ENCODE measurements around the gene SESN1. TPM values are rescaled to one million over a fixed set of nuclear protein-coding genes. Genes with fewer than 3 reads are reported as not detected.

The SESN1 gene
- total RNA-seq, 4 donors from 2014 or later = 73.3 to 253 (median 128) TPM

DNA sequence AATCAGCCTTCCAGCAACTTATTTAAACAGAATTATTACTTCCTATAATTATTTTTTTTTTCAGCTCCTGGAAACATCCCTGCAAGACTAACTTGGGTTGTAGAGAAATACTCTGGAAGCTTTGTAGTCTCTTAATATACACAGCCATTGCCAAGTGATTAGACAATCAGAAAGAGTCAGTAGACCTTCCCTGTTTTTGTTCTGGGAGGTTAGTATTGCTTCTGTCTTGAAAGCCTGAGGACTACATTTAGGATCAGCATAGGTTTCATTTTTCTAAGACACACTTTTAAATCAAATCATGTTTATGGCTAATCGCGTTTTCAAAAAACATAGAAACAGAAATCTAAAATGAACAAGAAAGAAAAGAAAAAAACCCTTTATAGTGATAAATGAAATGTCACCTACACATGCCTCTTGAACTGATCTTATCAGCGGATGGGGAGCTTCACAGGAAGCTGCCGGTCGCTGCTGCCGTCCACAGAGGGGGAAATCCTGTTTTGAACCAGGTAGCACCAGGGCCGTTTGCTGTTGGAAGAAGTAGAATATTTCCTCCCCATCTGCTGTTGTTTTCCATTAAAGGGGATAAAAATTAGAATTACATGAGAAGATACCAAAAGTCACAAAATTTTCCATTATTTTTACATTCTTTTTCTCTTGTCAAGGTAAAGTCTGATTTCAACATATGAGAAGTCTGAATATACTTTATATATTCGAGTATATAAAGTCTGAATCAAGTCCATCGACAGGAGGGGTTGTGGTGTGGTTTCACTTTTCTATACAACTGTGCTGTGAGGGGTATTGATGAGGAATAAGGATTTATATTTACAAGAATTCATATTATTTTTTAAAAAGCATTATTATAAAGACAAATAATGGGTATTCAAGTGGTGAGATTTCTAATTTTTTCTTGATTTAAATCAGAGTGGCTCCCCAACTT lies 151.8 kb downstream of the SESN1 start:
- H3K4me3 ChIP-seq = no peak overlapping the region
- in situ Hi-C loops (cut with MboI; ENCODE audit: low sequenced_read_pairs in 4 of 4) (loop anchor here in 3 of 4 donors (10.0 to 25.0 kb wide), 2 partner anchors 119 to 132 kb away; no protein-coding TSS in a partner anchor), intact Hi-C loops (cut with DNase I; ENCODE audit: low total_unique reads) (loop anchor here (10.0 kb wide), 1 partner anchor 442 kb away; the partner anchor contains the start of gene CD164)
- peak overlapping the region; percentile 86 to 91 (median 88) for H3K27ac ChIP-seq
- DNase-seq (no peak), ATAC-seq (no peak)
- H3K4me1 ChIP-seq = peaks cover 72 to 76% of the 10 kb centered on the region in 2 donors
- H3K36me3 ChIP-seq = no peaks in the 10 kb centered on the region
- no peaks in the 10 kb centered on the region for H3K27me3 ChIP-seq
- TF ChIP-seq, protein P1, sequence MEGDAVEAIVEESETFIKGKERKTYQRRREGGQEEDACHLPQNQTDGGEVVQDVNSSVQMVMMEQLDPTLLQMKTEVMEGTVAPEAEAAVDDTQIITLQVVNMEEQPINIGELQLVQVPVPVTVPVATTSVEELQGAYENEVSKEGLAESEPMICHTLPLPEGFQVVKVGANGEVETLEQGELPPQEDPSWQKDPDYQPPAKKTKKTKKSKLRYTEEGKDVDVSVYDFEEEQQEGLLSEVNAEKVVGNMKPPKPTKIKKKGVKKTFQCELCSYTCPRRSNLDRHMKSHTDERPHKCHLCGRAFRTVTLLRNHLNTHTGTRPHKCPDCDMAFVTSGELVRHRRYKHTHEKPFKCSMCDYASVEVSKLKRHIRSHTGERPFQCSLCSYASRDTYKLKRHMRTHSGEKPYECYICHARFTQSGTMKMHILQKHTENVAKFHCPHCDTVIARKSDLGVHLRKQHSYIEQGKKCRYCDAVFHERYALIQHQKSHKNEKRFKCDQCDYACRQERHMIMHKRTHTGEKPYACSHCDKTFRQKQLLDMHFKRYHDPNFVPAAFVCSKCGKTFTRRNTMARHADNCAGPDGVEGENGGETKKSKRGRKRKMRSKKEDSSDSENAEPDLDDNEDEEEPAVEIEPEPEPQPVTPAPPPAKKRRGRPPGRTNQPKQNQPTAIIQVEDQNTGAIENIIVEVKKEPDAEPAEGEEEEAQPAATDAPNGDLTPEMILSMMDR (IDR thresholded peaks at IDR 0.05 in 4 of 5, conservative IDR thresholded peaks at IDR 0.05 in 1 of 5) = no peak
- no peak for TF ChIP-seq POLR2A (IDR thresholded peaks at IDR 0.05)
- no peaks in the 10 kb centered on the region for H3K9me3 ChIP-seq

DNA sequence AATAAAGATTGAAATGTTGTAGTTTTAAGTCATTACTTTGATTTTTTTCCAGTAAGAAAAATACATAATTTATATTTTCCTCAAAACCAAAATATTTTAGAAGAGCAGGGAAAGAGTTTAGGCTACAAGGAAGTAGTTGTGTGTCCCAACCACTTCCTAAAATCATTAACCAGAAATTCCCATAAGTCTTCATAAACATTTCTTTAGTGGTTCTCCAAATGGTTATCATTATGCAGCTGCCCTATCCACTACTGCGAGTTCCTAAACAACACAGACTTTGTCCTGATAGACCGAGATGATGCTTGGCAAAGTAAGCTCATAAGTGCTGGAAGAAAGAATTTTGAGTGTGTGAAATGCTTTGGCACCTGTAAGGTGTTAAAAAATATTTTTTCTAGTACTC lies 152.8 kb downstream of the SESN1 start:
- DNase-seq (no peak), ATAC-seq (no peak)
- in situ Hi-C loops (cut with MboI; ENCODE audit: low sequenced_read_pairs in 4 of 4) = loop anchor here in 3 of 4 donors (10.0 to 25.0 kb wide), 2 partner anchors 120 to 133 kb away; no protein-coding TSS in a partner anchor
- H3K4me3 ChIP-seq = no peak overlapping the region
- H3K27ac ChIP-seq = peak overlapping the region in 3 of 4 donors; percentile 2 to 86 (median 67)
- intact Hi-C loops (cut with DNase I; ENCODE audit: low total_unique reads) = loop anchor here (10.0 kb wide), 1 partner anchor 443 kb away; the partner anchor contains the start of gene CD164
- H3K9me3 ChIP-seq = no peaks in the 10 kb centered on the region
- TF ChIP-seq, protein P1 (IDR thresholded peaks at IDR 0.05 in 4 of 5, conservative IDR thresholded peaks at IDR 0.05 in 1 of 5) = no peak
- no peak for TF ChIP-seq POLR2A (IDR thresholded peaks at IDR 0.05)
- no peaks in the 10 kb centered on the region for H3K36me3 ChIP-seq
- peaks cover 62 to 66% of the 10 kb centered on the region in 2 donors for H3K4me1 ChIP-seq
- H3K27me3 ChIP-seq = no peaks in the 10 kb centered on the region

DNA sequence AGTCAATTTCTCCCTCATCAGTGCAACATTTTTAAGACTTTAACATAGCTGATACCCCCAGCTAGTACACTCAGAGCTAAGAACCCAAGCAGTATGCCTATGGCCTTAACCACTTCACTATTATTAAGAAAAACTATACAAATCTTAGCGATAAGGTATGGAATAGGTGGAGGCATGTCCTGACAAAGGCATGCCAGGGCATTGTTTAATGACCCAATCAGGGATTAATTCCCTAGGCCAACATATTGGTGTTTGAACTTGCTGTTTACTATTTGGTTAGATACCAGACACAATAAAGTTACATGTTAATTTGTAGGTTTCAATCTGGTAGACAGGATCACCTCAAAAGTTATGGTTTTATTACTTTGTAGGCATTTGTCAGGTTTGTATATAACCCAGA lies 153.4 kb downstream of the SESN1 start:
- Histone ChIP-seq H3K9me3 (no peaks in the 10 kb centered on the region), H3K27ac (peak overlapping the region; percentile 67 to 81 (median 70)), H3K4me3 (no peak overlapping the region), H3K4me1 (peaks cover 57 to 60% of the 10 kb centered on the region in 2 donors), H3K36me3 (no peaks in the 10 kb centered on the region), H3K27me3 (no peaks in the 10 kb centered on the region)
- no peak for TF ChIP-seq POLR2A (IDR thresholded peaks at IDR 0.05)
- TF ChIP-seq, protein P1 (IDR thresholded peaks at IDR 0.05 in 4 of 5, conservative IDR thresholded peaks at IDR 0.05 in 1 of 5) = no peak
- intact Hi-C loops (cut with DNase I; ENCODE audit: low total_unique reads) = loop anchor here (10.0 kb wide), 1 partner anchor 444 kb away; the partner anchor contains the start of gene CD164
- DNase-seq (no peak), ATAC-seq (no peak)
- in situ Hi-C loops (cut with MboI; ENCODE audit: low sequenced_read_pairs in 4 of 4) = loop anchor here in 3 of 4 donors (10.0 to 25.0 kb wide), 2 partner anchors 121 to 134 kb away; no protein-coding TSS in a partner anchor

DNA sequence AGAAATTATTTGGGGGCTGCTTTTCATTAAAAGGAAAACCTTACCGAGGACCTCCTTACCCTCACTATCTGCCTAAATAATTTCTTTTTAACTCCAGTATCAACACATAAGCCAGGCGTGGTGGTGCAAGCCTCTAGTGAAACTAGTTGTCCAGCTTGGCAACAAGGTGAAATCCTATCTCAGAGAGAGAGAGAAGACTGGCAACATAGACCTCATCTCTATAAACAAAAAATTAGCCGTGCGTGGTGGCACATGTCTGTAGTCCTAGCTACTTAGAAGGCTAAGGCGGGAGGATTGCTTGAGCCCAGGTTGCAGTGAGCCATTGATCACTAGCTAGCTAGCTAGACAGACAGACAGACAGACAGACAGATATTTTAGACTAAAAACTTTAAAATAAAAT lies 153.9 kb downstream of the SESN1 start:
- H3K4me1 ChIP-seq = peaks cover 51 to 55% of the 10 kb centered on the region in 2 donors
- intact Hi-C loops (cut with DNase I; ENCODE audit: low total_unique reads) (loop anchor here (10.0 kb wide), 1 partner anchor 444 kb away; the partner anchor contains the start of gene CD164), in situ Hi-C loops (cut with MboI; ENCODE audit: low sequenced_read_pairs in 4 of 4) (loop anchor here in 3 of 4 donors (10.0 to 25.0 kb wide), 2 partner anchors 122 to 134 kb away; no protein-coding TSS in a partner anchor)
- DNase-seq = peak; percentile 48 to 62
- TF ChIP-seq, protein P1 (IDR thresholded peaks at IDR 0.05 in 4 of 5, conservative IDR thresholded peaks at IDR 0.05 in 1 of 5) = no peak
- TF ChIP-seq POLR2A (IDR thresholded peaks at IDR 0.05) = no peak
- no peaks in the 10 kb centered on the region for H3K36me3 ChIP-seq
- no peaks in the 10 kb centered on the region for H3K27me3 ChIP-seq
- no peaks in the 10 kb centered on the region for H3K9me3 ChIP-seq
- H3K27ac ChIP-seq = peak overlapping the region; percentile 67 to 81 (median 70)
- peak; percentile 78 to 80 for ATAC-seq
- no peak overlapping the region for H3K4me3 ChIP-seq
